Neuronal stem cell (in vitro differentiated cells): ENCODE measurements around the gene SH3BP2.

Experiments used
- DNase-seq: peaks from one replicate; pipeline ENCODE4 v3.0.0-alpha.2; 2013; ENCODE audit warnings: low spot score
- H2AFZ ChIP-seq: one replicate; pipeline ENCODE4 v1.6.1; 2013; ENCODE audit warnings: mild to moderate bottlenecking, low read length, inconsistent platforms
- H2AK5ac ChIP-seq: 2 replicates; pipeline ENCODE4 v1.6.1; 2013; ENCODE audit warnings: low read depth, mild to moderate bottlenecking, inconsistent platforms, low read length, moderate library complexity, mixed read lengths
- H2BK120ac ChIP-seq: 2 replicates; pipeline ENCODE4 v1.6.1; 2013; ENCODE audit warnings: low read depth, mild to moderate bottlenecking, inconsistent platforms, low read length, moderate library complexity, mixed read lengths
- H2BK12ac ChIP-seq: one replicate; pipeline ENCODE4 v1.6.1; 2013; ENCODE audit warnings: low read length, inconsistent platforms
- H2BK15ac ChIP-seq: 2 replicates; pipeline ENCODE4 v1.6.1; 2013; ENCODE audit warnings: mild to moderate bottlenecking, low read length, inconsistent platforms, mixed read lengths
- H2BK5ac ChIP-seq: one replicate; pipeline ENCODE4 v1.6.1; 2013; ENCODE audit warnings: inconsistent platforms, mild to moderate bottlenecking, low read length, moderate library complexity
- H3K14ac ChIP-seq: one replicate; pipeline ENCODE4 v1.6.1; 2013; ENCODE audit warnings: low read length, inconsistent platforms
- H3K18ac ChIP-seq: 2 replicates; pipeline ENCODE4 v1.6.1; 2013; ENCODE audit warnings: low read length, inconsistent platforms
- H3K23ac ChIP-seq: 2 replicates; pipeline ENCODE4 v1.6.1; 2013; ENCODE audit warnings: low read depth, mild to moderate bottlenecking, mixed read lengths, low read length, inconsistent platforms; ENCODE audit not compliant: poor library complexity
- H3K27ac ChIP-seq: replicated peaks from 3 replicates; pipeline ENCODE4 v1.5.1; 2013; ENCODE audit warnings: low read length, inconsistent platforms
- H3K27me3 ChIP-seq, 3 experiments: 2 replicates each; pipeline ENCODE4 v1.6.1; 2013; ENCODE audit warnings: low read length in 3 of 3, mild to moderate bottlenecking in 2 of 3, inconsistent platforms in 1 of 3, low read depth in 1 of 3, mixed read lengths in 1 of 3, moderate library complexity in 1 of 3; ENCODE audit not compliant: control insufficient read depth in 3 of 3, insufficient read depth in 3 of 3
- H3K36me3 ChIP-seq, 2 donors: replicated peaks in 1 of 2; 2 replicates each; pipeline ENCODE4 v1.6.1; 2013; ENCODE audit warnings: low read length in 2 of 2; ENCODE audit not compliant: control insufficient read depth in 2 of 2, insufficient read depth in 2 of 2
- H3K4ac ChIP-seq: 2 replicates; pipeline ENCODE4 v1.6.1; 2013; ENCODE audit warnings: inconsistent platforms, mild to moderate bottlenecking, low read length, moderate library complexity
- H3K4me1 ChIP-seq, 2 donors: 1 replicate in 1 of 2; 2 replicates in 1 of 2; pipeline ENCODE4 v1.6.1; 2013; ENCODE audit warnings: low read length in 2 of 2, low read depth in 1 of 2; ENCODE audit not compliant: control insufficient read depth in 2 of 2, insufficient read depth in 1 of 2
- H3K4me2 ChIP-seq: one replicate; pipeline ENCODE4 v1.6.1; 2013; ENCODE audit warnings: mild to moderate bottlenecking, low read length, inconsistent platforms; ENCODE audit not compliant: insufficient read depth, poor library complexity, severe bottlenecking
- H3K4me3 ChIP-seq, 2 donors: 2 replicates each; pipeline ENCODE4 v1.5.1; 2013; ENCODE audit warnings: low read length in 2 of 2, mild to moderate bottlenecking in 2 of 2, inconsistent platforms in 1 of 2, moderate library complexity in 1 of 2
- H3K79me1 ChIP-seq: one replicate; pipeline ENCODE4 v1.6.1; 2013; ENCODE audit warnings: low read depth, mild to moderate bottlenecking, inconsistent platforms, low read length, moderate library complexity
- H3K9ac ChIP-seq: one replicate; pipeline ENCODE4 v1.6.1; 2013; ENCODE audit warnings: mild to moderate bottlenecking, low read depth, low read length, inconsistent platforms; ENCODE audit not compliant: poor library complexity
- H3K9me3 ChIP-seq, 2 donors: replicated peaks in 1 of 2; 2 replicates each; pipeline versions ENCODE3 to v1.6.1; 2013; ENCODE audit warnings: low read length in 2 of 2, mild to moderate bottlenecking in 2 of 2, inconsistent platforms in 1 of 2, low read depth in 1 of 2, mixed read lengths in 1 of 2, moderate library complexity in 1 of 2; ENCODE audit not compliant: control insufficient read depth in 2 of 2, insufficient read depth in 1 of 2
- H4K8ac ChIP-seq: one replicate; pipeline ENCODE4 v1.6.1; 2013; ENCODE audit warnings: low read depth, mild to moderate bottlenecking, inconsistent platforms, low read length, moderate library complexity
- H4K91ac ChIP-seq: one replicate; pipeline ENCODE4 v1.6.1; 2013; ENCODE audit warnings: low read length, low read depth, mild to moderate bottlenecking, inconsistent platforms; ENCODE audit not compliant: poor library complexity
- WGBS, 2 donors: extraction: QIAGEN DNeasy Blood & Tissue Kit; methylation state at CpG; one replicate each; pipeline ENCODE4 v1.1.7; 2013; ENCODE audit warnings: missing lambda C conversion rate in 2 of 2, mixed read lengths in 1 of 2; ENCODE audit not compliant: insufficient read length in 2 of 2, insufficient replicate concordance in 1 of 2; ENCODE audit errors: extremely low coverage in 2 of 2; 5-methylcytosine and 5-hydroxymethylcytosine counted together

The SH3BP2 gene

GRCh38 chr4:2860391-2861348, 67.8 kb downstream of the SH3BP2 start:
- Histone ChIP-seq H3K27me3 (no peaks in the 10 kb centered on the region), H2BK12ac (no peak overlapping the region), H2BK5ac (no peak overlapping the region), H4K91ac (no peak overlapping the region), H4K8ac (no peak overlapping the region), H2AK5ac (no peak overlapping the region), H2AFZ (no peak overlapping the region), H3K18ac (peak overlapping the region; percentile 19), H3K27ac (no peak overlapping the region), H3K23ac (no peak overlapping the region), H3K4ac (no peak overlapping the region), H3K14ac (no peak overlapping the region), H3K79me1 (peaks cover 9% of the 10 kb centered on the region), H3K4me2 (peak overlapping the region; percentile 14), H2BK120ac (no peak overlapping the region), H3K9me3 (no peaks in the 10 kb centered on the region), H3K4me1 (peaks cover 7 to 15% of the 10 kb centered on the region in 2 donors), H3K36me3 (peaks cover 0 to 18% of the 10 kb centered on the region in 2 donors), H3K4me3 (no peak overlapping the region), H3K9ac (no peak overlapping the region), H2BK15ac (no peak overlapping the region)
- no CpG with 5 or more reads among the region's 6 CpGs for WGBS, 2 donors
- DNase-seq: no peak

GRCh38 chr4:2861631-2862436, 68.9 kb downstream of the SH3BP2 start:
- Histone ChIP-seq H3K27ac (no peak overlapping the region), H2BK12ac (no peak overlapping the region), H3K36me3 (peaks cover 0 to 11% of the 10 kb centered on the region in 2 donors), H3K4me3 (no peak overlapping the region), H3K27me3 (no peaks in the 10 kb centered on the region), H2BK5ac (no peak overlapping the region), H3K4me1 (peaks cover 7 to 15% of the 10 kb centered on the region in 2 donors), H3K23ac (no peak overlapping the region), H2AK5ac (no peak overlapping the region), H2BK120ac (no peak overlapping the region), H3K79me1 (peaks cover 9% of the 10 kb centered on the region), H4K91ac (no peak overlapping the region), H3K9ac (no peak overlapping the region), H3K14ac (no peak overlapping the region), H3K9me3 (no peaks in the 10 kb centered on the region), H3K4me2 (no peak overlapping the region), H3K18ac (no peak overlapping the region), H3K4ac (no peak overlapping the region), H4K8ac (no peak overlapping the region), H2BK15ac (no peak overlapping the region), H2AFZ (no peak overlapping the region)
- DNase-seq: no peak
- no CpG with 5 or more reads among the region's 4 CpGs for WGBS, 2 donors

DNA sequence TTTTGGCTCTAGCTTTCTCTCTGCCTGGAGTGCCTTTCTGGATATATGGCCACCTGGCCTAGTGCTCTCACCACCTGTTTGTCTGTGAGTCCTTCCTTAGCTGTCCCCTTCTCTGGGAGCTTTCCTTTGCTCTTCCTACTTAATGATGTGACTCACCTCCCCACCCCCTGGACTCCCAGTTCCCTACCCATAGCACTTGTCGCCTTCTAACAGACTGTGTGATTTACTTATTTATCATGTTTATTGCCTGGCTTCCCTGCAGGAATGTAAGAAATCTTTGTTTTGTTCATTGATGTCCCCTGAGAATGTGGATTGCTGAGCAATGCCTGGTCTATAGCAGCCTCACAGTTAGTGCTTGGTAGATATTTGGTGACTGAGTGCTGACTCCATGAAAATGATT, 69.6 kb downstream of the SH3BP2 start:
- no peak overlapping the region for H4K8ac ChIP-seq
- no peak overlapping the region for H4K91ac ChIP-seq
- peaks cover 7 to 19% of the 10 kb centered on the region in 2 donors for H3K4me1 ChIP-seq
- H2BK120ac ChIP-seq: no peak overlapping the region
- H2BK15ac ChIP-seq: no peak overlapping the region
- no peak overlapping the region for H2BK12ac ChIP-seq
- peak overlapping the region; percentile 9 for H3K27ac ChIP-seq
- WGBS, 2 donors: no CpG with 5 or more reads among the region's 1 CpG
- H3K4ac ChIP-seq: no peak overlapping the region
- no peak overlapping the region for H3K9ac ChIP-seq
- no peak overlapping the region for H2AK5ac ChIP-seq
- H3K18ac ChIP-seq: no peak overlapping the region
- no peak overlapping the region for H2BK5ac ChIP-seq
- H3K27me3 ChIP-seq: no peaks in the 10 kb centered on the region
- no peak overlapping the region for H3K4me3 ChIP-seq
- H3K4me2 ChIP-seq: no peak overlapping the region
- no peak overlapping the region for H3K14ac ChIP-seq
- no peak overlapping the region for H2AFZ ChIP-seq
- H3K9me3 ChIP-seq: no peaks in the 10 kb centered on the region
- DNase-seq: no peak
- no peak overlapping the region for H3K23ac ChIP-seq
- H3K79me1 ChIP-seq: peaks cover 7% of the 10 kb centered on the region
- peaks cover 0 to 5% of the 10 kb centered on the region in 2 donors for H3K36me3 ChIP-seq

- no peak overlapping the region for H2BK15ac ChIP-seq
- H3K79me1 ChIP-seq: peaks cover 6% of the 10 kb centered on the region
- H2AK5ac ChIP-seq: no peak overlapping the region
- H3K14ac ChIP-seq: no peak overlapping the region
- H3K9ac ChIP-seq: no peak overlapping the region
- H3K23ac ChIP-seq: no peak overlapping the region
- H4K8ac ChIP-seq: no peak overlapping the region
- no peak overlapping the region for H3K4me3 ChIP-seq
- no peak overlapping the region for H3K4ac ChIP-seq
- H2AFZ ChIP-seq: no peak overlapping the region
- no peak overlapping the region for H3K4me2 ChIP-seq
- H2BK12ac ChIP-seq: no peak overlapping the region
- no peak overlapping the region for H3K18ac ChIP-seq
- peaks cover 7 to 28% of the 10 kb centered on the region in 2 donors for H3K4me1 ChIP-seq
- H2BK5ac ChIP-seq: no peak overlapping the region
- H3K9me3 ChIP-seq: no peaks in the 10 kb centered on the region
- no peak overlapping the region for H4K91ac ChIP-seq
- no peak overlapping the region for H3K27ac ChIP-seq
- H3K27me3 ChIP-seq: no peaks in the 10 kb centered on the region
- DNase-seq: no peak
- H3K36me3 ChIP-seq: no peaks in the 10 kb centered on the region
- no peak overlapping the region for H2BK120ac ChIP-seq
Measured at GRCh38 chr4:2863649-2864048, 70.8 kb downstream of the SH3BP2 start.
